IPS-15b (cell line): ENCODE data around the gene AUTS2.

Experiments
- H3K27me3 ChIP-seq: one replicate; pipeline ENCODE4 v1.6.1; 2013; ENCODE audit warnings: low read length; ENCODE audit not compliant: control insufficient read depth, insufficient read depth
- H3K36me3 ChIP-seq: one replicate; pipeline ENCODE4 v1.6.1; 2013; ENCODE audit warnings: low read length; ENCODE audit not compliant: control insufficient read depth, insufficient read depth
- H3K4me1 ChIP-seq: one replicate; pipeline ENCODE4 v1.6.1; 2013; ENCODE audit warnings: mild to moderate bottlenecking, low read length; ENCODE audit not compliant: control insufficient read depth, insufficient read depth
- H3K4me3 ChIP-seq: one replicate; pipeline ENCODE4 v1.5.1; 2013; ENCODE audit warnings: low read depth, low read length
- H3K9ac ChIP-seq: one replicate; pipeline ENCODE4 v1.6.1; 2013; ENCODE audit warnings: low read depth, mild to moderate bottlenecking, low read length
- H3K9me3 ChIP-seq: one replicate; pipeline ENCODE4 v1.6.1; 2013; ENCODE audit warnings: mild to moderate bottlenecking, low read length; ENCODE audit not compliant: control insufficient read depth, insufficient read depth

Gene AUTS2

GRCh38 chr7:70016044-70016770 lies 417.9 kb downstream of the AUTS2 start:
- Histone ChIP-seq H3K27me3 (no peaks in the 10 kb centered on the region), H3K9ac (no peak overlapping the region), H3K4me3 (no peak overlapping the region), H3K4me1 (peaks cover 17% of the 10 kb centered on the region), H3K9me3 (no peaks in the 10 kb centered on the region), H3K36me3 (no peaks in the 10 kb centered on the region)

DNA sequence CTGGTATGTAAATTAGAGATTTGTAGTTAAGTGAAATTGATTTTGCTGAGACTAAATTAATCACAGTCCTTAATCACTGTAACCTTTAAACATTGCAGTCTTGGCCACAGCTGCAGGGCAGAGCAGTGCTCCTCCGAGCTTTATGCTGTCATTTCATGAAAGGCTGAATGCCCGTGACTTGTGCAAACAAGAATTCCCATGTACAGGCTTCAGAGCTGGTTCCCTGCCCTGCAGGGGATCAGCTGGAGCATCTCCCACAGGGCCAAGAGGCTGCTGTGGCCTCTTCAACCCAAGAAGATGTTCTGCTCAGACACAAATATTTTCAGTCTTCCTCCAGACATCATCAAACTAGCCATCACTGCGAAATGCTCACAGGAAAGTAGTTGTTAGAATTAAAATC lies 419.1 kb downstream of the AUTS2 start:
- Histone ChIP-seq H3K4me1 (peaks cover 21% of the 10 kb centered on the region), H3K9ac (no peak overlapping the region), H3K27me3 (no peaks in the 10 kb centered on the region), H3K4me3 (no peak overlapping the region), H3K9me3 (no peaks in the 10 kb centered on the region), H3K36me3 (no peaks in the 10 kb centered on the region)

DNA sequence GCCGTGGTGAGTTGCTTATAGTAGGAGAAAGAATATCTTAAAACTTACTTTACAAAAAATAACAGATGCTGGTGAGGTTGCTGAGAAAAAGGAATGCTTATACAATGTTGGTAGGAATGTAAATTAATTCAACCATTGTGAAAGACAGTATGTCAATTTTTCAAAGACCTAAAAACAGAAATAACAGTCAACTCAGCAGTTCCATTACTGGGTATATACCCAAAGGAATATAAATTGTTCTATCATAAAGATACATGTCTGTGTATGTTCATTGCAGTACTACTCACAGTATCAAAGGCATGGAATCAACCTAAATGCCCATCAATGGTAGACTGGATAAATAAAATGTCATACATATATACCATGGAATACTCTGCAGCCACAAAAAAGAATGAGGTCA lies 420.4 kb downstream of the AUTS2 start:
- Histone ChIP-seq H3K36me3 (no peaks in the 10 kb centered on the region), H3K4me1 (peaks cover 11% of the 10 kb centered on the region), H3K27me3 (no peaks in the 10 kb centered on the region), H3K9ac (no peak overlapping the region), H3K4me3 (no peak overlapping the region), H3K9me3 (no peaks in the 10 kb centered on the region)

DNA sequence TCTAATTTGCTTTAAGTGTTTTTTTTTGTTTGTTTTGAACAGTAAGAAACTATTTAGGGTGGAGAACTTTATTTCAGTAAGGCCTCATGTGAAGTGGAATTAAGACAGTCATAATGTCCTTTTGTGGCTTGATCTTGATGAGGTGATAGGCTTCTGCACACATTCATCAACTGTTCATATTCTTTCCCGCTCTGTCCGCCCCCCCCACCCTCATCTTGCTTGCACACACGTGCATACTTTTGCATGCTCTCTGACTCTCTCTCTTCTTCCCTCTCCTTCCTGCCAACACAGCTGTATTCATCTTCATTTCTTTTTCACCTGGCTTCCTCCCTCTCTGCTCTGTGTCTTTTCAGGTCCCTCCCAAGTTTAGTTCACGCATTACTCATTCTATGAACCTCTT lies 429.6 kb downstream of the AUTS2 start:
- Histone ChIP-seq H3K4me1 (peaks cover 10% of the 10 kb centered on the region), H3K9ac (no peak overlapping the region)

DNA sequence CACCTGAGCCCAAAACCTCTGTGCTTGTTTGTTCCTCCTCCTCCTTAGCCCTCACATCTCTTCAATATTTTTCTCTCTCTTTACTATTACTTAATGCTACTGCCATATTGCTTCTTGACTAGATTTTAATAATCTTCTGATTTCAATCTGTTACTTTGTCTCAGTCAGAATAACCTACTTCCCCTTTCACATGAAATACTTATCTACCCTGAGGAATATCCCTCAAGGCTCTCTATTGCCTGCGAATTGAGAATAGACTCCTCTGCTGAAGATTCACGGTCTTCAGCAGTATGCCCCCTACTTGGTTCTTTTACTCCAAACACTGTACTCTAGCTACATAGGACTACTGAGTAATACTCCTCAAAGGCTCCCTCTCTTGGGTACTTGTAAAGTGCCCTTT lies 430.3 kb downstream of the AUTS2 start:
- H3K9me3 ChIP-seq, result no peaks in the 10 kb centered on the region
- H3K36me3 ChIP-seq, result no peaks in the 10 kb centered on the region
- H3K4me1 ChIP-seq, result peaks cover 10% of the 10 kb centered on the region
- H3K27me3 ChIP-seq, result no peaks in the 10 kb centered on the region
- no peak overlapping the region for H3K4me3 ChIP-seq
- no peak overlapping the region for H3K9ac ChIP-seq

More for the DNA sequence above, 429.6 kb downstream of the AUTS2 start:
- H3K36me3 ChIP-seq, result no peaks in the 10 kb centered on the region
- H3K9me3 ChIP-seq, result no peaks in the 10 kb centered on the region
- no peak overlapping the region for H3K4me3 ChIP-seq
- H3K27me3 ChIP-seq, result no peaks in the 10 kb centered on the region

GRCh38 chr7:70029993-70030392 lies 431.7 kb downstream of the AUTS2 start:
- Histone ChIP-seq H3K9ac (no peak overlapping the region), H3K4me3 (no peak overlapping the region), H3K4me1 (peaks cover 12% of the 10 kb centered on the region), H3K9me3 (no peaks in the 10 kb centered on the region), H3K36me3 (no peaks in the 10 kb centered on the region), H3K27me3 (no peaks in the 10 kb centered on the region)

DNA sequence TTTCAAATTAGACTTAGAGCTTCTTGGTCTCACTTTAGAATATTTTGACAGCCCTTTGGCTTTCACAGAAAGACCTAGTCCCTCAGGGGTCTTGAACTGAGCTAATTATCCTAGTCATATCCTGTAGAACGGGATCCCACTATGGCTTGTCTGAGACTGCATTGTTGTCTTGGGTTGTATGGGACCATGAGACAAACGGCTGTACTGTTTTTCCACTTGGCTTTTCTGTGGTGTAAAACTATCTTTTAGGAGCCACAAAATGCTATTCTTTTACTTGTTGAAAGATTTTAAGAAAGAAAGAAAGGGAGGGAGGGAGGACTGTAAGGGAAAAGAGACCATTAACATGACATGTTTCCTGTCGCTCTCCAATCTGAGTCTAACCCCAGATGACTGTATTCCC lies 432.5 kb downstream of the AUTS2 start:
- H3K9me3 ChIP-seq, result no peaks in the 10 kb centered on the region
- no peaks in the 10 kb centered on the region for H3K27me3 ChIP-seq
- peaks cover 14% of the 10 kb centered on the region for H3K4me1 ChIP-seq
- no peak overlapping the region for H3K4me3 ChIP-seq
- no peak overlapping the region for H3K9ac ChIP-seq
- no peaks in the 10 kb centered on the region for H3K36me3 ChIP-seq

- H3K9me3 ChIP-seq, result no peaks in the 10 kb centered on the region
- H3K27me3 ChIP-seq, result no peaks in the 10 kb centered on the region
- no peak overlapping the region for H3K4me3 ChIP-seq
- H3K36me3 ChIP-seq, result no peaks in the 10 kb centered on the region
- H3K9ac ChIP-seq, result no peak overlapping the region
- H3K4me1 ChIP-seq, result peaks cover 14% of the 10 kb centered on the region
These were observed 433.0 kb downstream of the AUTS2 start for GRCh38 chr7:70031245-70031644.

DNA sequence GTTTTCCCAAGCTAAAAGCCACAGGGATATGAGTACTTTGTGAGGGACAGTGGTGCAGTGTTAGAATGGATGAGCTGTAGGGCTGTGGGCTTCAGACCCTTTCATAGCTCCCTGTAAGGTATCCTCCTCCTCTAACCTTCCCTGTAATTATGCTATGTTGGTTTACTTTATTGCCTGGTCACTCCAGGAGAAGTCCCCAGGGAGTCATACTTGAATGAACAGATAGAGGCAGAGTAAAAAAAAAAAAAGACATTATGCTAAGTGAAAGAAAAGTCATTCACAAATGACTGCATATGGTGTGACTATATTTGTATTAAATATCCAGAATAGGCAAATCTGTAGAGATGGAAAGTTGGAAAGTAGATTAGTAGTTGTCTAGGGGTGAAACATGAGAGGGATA lies 434.4 kb downstream of the AUTS2 start:
- Histone ChIP-seq H3K9ac (no peak overlapping the region), H3K36me3 (no peaks in the 10 kb centered on the region), H3K27me3 (no peaks in the 10 kb centered on the region), H3K4me3 (no peak overlapping the region), H3K4me1 (peaks cover 17% of the 10 kb centered on the region), H3K9me3 (no peaks in the 10 kb centered on the region)

DNA sequence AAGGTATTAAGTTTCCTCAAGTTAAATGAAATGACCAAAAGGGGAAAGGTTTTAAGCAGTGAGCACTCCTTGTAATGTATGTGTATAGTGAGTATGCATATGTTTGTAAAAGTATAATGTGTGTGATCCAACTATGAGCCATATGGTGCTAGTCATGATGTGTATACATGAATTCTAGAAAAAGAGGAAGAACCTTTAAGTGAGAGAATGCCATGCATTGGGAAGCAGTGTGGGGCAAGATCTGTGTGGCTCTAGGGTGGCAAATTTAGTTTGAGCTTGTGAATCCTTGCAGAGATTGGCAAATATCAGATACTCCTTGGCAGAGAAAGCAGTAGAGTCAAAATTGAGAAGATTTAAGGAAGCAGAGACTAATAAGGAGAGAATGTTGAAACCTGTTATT lies 435.0 kb downstream of the AUTS2 start:
- Histone ChIP-seq H3K4me3 (no peak overlapping the region), H3K27me3 (no peaks in the 10 kb centered on the region), H3K36me3 (no peaks in the 10 kb centered on the region), H3K9me3 (no peaks in the 10 kb centered on the region), H3K9ac (no peak overlapping the region), H3K4me1 (peaks cover 17% of the 10 kb centered on the region)

DNA sequence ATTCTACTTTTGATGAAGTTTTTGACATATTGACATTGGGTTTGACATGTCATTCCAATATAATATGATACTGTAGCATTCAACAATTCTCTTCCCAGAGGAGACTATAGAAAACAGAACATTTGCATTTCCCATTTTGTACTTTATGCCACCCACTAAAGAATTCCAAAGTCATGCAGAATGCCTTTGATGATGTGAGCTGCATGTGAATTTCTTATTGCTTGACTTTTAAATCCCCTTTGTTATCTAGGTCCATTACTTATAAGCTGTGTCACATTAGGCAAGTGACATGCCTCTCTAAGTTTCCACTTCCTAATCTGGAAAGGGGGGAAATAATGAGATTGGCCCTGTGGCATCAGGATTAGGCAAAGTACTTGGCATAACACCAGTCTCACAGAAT lies 436.7 kb downstream of the AUTS2 start:
- H3K27me3 ChIP-seq, result no peaks in the 10 kb centered on the region
- no peak overlapping the region for H3K4me3 ChIP-seq
- peaks cover 17% of the 10 kb centered on the region for H3K4me1 ChIP-seq
- H3K9me3 ChIP-seq, result no peaks in the 10 kb centered on the region
- no peak overlapping the region for H3K9ac ChIP-seq
- no peaks in the 10 kb centered on the region for H3K36me3 ChIP-seq

DNA sequence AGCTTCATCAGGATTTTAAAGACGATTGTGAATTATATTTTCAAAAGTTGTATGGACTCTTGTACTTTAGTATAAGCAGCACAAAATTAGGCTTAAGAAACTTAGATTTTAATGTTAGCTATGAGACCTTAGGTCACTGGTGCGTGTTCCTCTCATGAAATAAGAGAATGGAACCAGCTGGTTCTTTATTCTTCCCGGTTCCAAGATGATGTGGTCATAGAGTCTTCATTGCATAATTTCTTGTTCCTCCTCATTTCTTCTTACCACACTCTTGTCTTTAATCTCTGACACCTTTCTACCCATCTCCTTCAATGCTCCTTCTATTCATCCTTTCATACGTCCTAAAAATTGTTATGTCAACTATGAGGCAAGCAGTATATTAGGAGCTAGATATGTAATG lies 437.2 kb downstream of the AUTS2 start:
- Histone ChIP-seq H3K4me3 (no peak overlapping the region), H3K9me3 (no peaks in the 10 kb centered on the region), H3K9ac (no peak overlapping the region), H3K4me1 (peaks cover 17% of the 10 kb centered on the region), H3K27me3 (no peaks in the 10 kb centered on the region), H3K36me3 (no peaks in the 10 kb centered on the region)
